PC-3 (cell line): ENCODE results near the gene N4BP3.

Source experiments
- CTCF ChIP-seq: fragments of 300-600 bp; sonication (generic); conservative IDR thresholded peaks from 2 replicates; pipeline ENCODE4 v1.5.1; 2017; ENCODE audit warnings: antibody characterized with exemption, low read depth, mild to moderate bottlenecking, low read length
- EZH2 ChIP-seq: fragments of 300-600 bp; sonication (generic); IDR thresholded peaks from one replicate; pipeline ENCODE4 v1.6.1; 2017; ENCODE audit warnings: antibody characterized with exemption, mild to moderate bottlenecking, low read length; ENCODE audit not compliant: unreplicated experiment

DNA sequence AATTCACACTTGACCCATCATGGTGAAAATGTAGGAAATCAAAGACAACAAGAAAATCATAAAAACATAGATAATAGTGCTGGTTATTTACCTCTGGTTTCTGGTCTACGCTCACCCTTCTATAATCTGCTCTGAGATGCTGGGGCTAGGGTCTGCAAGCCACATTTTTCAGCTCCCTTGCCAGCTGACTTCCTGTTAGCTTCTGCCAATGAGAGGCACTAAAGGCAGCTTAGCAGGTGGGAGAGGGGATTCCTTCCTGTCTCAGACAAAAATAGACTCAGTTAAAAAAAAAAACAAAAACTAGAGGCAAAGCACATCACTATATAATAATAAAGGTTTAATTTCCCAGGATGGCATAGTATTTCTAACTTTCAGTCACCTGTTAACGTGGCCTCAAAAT is 20.2 kb upstream of the N4BP3 start:
- no peak for TF ChIP-seq CTCF
- TF ChIP-seq EZH2, result no peak
